IPS-18a (cell line): ENCODE measurements around the gene PRCD.

Experiments
- H3K27ac ChIP-seq: one replicate; pipeline ENCODE4 v1.5.1; 2013; ENCODE audit warnings: low read length
- H3K27me3 ChIP-seq: one replicate; pipeline ENCODE4 v1.6.1; 2013; ENCODE audit warnings: mild to moderate bottlenecking, low read length; ENCODE audit not compliant: control insufficient read depth, insufficient read depth
- H3K36me3 ChIP-seq: one replicate; pipeline ENCODE4 v1.6.1; 2013; ENCODE audit warnings: low read depth, low read length; ENCODE audit not compliant: control insufficient read depth
- H3K4me1 ChIP-seq: one replicate; pipeline ENCODE4 v1.6.1; 2013; ENCODE audit warnings: low read depth, low read length; ENCODE audit not compliant: control insufficient read depth
- H3K4me3 ChIP-seq: one replicate; pipeline ENCODE4 v1.5.1; 2013; ENCODE audit warnings: low read length
- H3K9ac ChIP-seq: one replicate; pipeline ENCODE4 v1.6.1; 2013; ENCODE audit warnings: mild to moderate bottlenecking, low read length, moderate library complexity
- H3K9me3 ChIP-seq: one replicate; pipeline ENCODE4 v1.6.1; 2013; ENCODE audit warnings: low read depth, low read length; ENCODE audit not compliant: control insufficient read depth

The PRCD gene

DNA sequence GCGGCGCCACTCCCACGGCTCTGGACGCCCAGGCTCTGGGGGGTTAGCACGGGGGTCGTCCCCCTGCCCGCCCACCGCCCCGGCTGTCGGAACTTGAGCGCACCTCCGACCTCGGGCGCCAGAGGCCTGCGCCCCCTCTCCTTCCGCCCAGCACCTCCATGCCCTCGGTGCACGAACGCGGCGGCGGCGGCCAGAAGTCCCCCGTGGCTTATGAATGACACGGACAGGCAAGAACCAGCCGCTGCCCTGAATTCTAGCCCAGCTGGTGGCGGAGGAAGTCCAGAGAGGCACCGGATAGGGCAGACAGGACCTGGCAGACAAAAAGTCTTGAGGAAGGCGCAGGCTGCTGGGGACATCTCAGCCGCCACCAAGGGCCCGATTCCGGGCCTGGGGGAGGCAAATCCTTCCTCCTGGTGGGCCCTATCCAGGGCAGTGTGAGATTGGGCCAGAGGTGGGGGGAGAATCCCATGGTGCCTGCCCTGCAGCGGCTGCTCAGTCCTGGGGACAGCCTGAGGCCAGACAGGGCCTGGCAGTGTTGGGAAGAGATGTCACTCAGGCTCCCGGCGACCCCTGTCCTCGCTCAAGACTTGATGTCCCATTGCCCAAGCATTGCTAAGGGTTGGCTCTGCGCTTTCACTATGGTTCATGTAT is 1.4 kb upstream of the PRCD start:
- H3K4me1 ChIP-seq, result peaks cover 12% of the 10 kb centered on the region
- H3K36me3 ChIP-seq, result no peaks in the 10 kb centered on the region
- no peak overlapping the region for H3K9ac ChIP-seq
- peaks cover 48% of the 10 kb centered on the region for H3K27me3 ChIP-seq
- no peak overlapping the region for H3K27ac ChIP-seq
- peak overlapping the region; percentile 46 for H3K4me3 ChIP-seq
- H3K9me3 ChIP-seq, result no peaks in the 10 kb centered on the region

DNA sequence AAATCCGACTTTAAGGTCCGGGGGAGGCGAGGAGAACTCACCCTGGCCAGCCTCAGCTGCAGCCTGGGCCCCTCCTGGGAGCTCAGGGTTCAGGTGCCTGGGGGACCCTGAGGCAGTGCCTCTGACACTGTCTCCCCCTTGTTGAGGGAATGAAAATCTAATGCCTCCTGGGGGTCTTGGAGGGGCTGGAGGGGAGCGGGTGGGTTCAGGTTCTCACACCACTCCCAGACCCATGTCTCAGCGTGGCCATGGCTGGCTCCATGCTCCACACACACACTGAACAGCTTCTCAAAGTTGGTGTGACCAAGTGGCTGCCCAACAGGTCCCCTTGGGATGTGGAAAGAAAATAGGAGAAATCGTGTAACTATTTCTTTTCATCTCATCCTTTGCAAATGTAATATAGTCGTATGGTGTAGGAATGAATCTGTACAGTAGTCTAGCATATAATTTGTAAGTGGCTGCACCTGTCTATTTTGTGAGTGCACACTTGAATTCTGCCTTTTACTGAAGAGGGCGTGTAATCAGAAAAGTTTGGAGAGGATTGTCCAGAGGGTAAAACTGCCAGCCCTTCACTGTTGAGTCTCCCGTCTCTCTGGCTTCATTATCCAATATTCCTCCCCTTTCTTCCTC is 788 bp upstream of the PRCD start:
- Histone ChIP-seq H3K9me3 (no peaks in the 10 kb centered on the region), H3K27me3 (peaks cover 48% of the 10 kb centered on the region), H3K4me3 (no peak overlapping the region)

DNA sequence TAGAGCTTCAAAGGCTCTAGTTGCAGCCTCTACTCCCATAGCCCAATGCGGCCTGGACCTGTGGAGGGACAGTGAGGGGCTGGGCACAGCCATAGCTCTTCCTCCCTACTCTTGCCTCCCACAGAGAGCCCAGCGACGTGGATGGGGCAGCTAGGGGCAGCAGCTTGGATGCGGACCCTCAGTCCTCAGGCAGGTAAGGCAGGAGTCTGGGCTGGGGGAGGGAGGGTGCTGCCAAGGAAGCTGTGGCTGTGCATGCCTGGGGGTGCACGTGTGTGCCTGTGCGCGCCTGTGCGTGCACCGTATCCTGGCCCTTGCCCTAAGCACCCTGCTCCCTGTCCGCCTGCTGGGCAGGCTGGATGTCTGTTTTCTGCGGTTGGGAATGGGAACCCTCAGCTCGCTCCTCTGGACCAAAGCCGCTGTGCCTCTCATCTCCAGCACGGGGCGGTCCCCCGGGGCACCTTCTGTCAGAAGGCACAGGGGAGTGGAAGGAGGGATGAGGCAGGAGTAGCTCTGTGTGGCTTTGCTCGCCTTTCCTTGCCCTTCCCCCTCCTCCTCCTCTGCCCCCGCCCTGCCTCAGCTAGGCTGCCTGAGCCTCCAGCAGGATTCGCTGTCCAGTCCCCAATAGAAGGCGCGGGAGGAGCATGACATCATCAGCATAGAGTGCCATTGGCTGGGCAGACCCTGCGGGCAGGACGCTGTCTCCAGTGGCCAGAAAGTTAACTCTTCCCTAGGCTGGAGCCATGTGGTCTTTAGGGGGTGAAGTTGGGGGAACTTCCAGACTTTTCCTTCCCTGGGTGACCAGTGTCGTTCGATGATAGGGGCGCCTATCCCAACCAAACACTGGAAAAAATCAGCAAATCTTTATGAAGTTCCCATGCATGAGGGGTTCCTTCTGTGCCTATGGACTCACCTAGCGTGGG is 797 bp downstream of the PRCD start:
- H3K9ac ChIP-seq, result peak overlapping the region; percentile 40
- H3K36me3 ChIP-seq, result no peaks in the 10 kb centered on the region
- no peak overlapping the region for H3K27ac ChIP-seq
- peaks cover 43% of the 10 kb centered on the region for H3K27me3 ChIP-seq
- no peaks in the 10 kb centered on the region for H3K9me3 ChIP-seq
- H3K4me3 ChIP-seq, result peak overlapping the region; percentile 52
- H3K4me1 ChIP-seq, result peaks cover 12% of the 10 kb centered on the region

More for the DNA sequence above, 788 bp upstream of the PRCD start:
- Histone ChIP-seq H3K4me1 (peaks cover 12% of the 10 kb centered on the region), H3K27ac (no peak overlapping the region), H3K36me3 (no peaks in the 10 kb centered on the region), H3K9ac (no peak overlapping the region)

DNA sequence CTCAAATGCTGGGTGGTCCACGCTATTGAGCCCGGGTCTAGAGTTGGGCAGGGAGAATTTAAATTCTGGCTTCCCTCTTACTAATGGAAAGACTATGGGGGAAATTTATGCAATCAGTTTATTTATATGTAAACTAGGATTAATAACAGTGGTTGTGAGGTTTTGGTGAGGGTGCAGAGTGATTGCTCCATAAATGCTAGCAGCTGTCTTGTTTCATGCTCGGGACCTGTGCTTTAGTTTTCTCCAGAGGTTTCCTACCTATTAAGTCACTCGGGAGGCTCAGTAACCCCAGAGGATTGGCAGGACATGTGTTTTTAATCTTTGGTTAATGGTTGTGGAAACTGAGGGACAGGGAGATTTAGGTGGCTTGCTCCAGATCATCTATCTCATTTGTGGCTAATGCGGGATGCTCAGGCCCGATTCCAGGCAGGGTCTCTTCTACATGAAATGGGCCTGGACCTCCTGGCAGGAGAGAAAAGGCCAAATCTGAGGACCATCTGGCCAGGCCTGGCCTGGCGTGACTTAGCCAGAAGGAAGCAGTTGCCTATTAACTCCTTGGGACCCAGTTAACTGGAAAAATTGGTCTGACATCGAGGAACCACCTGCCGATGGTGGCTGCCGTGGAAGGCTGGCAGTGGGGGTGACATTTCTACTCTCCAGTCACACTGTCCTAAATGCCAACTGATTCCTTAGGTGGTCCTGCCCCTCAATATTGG is 2.1 kb downstream of the PRCD start:
- Histone ChIP-seq H3K27ac (no peak overlapping the region), H3K9ac (no peak overlapping the region), H3K4me3 (no peak overlapping the region), H3K27me3 (peaks cover 31% of the 10 kb centered on the region), H3K36me3 (no peaks in the 10 kb centered on the region), H3K9me3 (no peaks in the 10 kb centered on the region), H3K4me1 (peaks cover 13% of the 10 kb centered on the region)

DNA sequence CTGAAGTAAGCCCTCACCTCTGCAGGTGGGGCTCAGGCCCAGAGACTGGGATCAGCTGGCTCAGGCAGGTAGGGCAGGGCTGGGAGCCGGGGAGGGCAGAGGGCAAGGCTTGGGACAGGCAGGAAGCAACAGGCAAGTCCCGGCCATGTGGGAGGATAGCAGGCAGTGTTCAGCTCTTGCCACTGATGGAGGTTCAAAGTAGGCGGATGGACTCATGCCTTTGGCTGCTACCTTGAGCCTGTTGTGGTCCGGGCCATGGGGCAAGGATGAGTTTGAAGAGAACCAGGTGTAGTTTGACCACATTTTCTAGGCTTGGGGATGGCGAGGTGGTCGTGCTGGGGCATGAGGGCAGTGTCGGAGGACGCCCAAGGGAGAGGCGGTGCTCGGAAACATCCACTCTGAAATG is 2.7 kb downstream of the PRCD start:
- H3K9me3 ChIP-seq, result no peaks in the 10 kb centered on the region
- H3K36me3 ChIP-seq, result no peaks in the 10 kb centered on the region
- H3K4me1 ChIP-seq, result peaks cover 15% of the 10 kb centered on the region
- no peak overlapping the region for H3K9ac ChIP-seq
- no peak overlapping the region for H3K27ac ChIP-seq
- H3K4me3 ChIP-seq, result no peak overlapping the region
- peaks cover 25% of the 10 kb centered on the region for H3K27me3 ChIP-seq

DNA sequence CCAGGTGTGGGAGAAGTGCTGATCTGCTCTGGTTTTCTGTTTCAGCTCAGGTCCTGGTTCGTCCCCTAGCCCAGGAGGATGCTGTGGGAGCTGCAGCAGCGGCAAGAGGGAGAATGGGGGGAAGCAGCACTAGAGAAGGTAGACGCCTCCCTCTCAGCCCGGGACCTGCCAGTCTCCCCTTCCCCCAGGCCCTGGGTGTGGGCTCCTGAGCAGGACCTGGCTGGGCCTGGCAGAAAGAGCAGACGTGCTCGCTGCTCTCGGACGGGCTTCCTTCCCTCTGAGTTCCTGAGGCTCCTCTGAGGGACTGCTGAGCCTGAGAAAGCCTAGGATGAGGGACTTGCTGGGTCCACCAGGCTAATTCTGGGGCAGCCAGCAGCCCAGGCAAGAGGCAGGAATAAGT is 3.1 kb downstream of the PRCD start:
- H3K36me3 ChIP-seq, result no peaks in the 10 kb centered on the region
- H3K27me3 ChIP-seq, result peaks cover 21% of the 10 kb centered on the region
- no peak overlapping the region for H3K9ac ChIP-seq
- no peak overlapping the region for H3K27ac ChIP-seq
- peaks cover 15% of the 10 kb centered on the region for H3K4me1 ChIP-seq
- H3K4me3 ChIP-seq, result no peak overlapping the region
- no peaks in the 10 kb centered on the region for H3K9me3 ChIP-seq

DNA sequence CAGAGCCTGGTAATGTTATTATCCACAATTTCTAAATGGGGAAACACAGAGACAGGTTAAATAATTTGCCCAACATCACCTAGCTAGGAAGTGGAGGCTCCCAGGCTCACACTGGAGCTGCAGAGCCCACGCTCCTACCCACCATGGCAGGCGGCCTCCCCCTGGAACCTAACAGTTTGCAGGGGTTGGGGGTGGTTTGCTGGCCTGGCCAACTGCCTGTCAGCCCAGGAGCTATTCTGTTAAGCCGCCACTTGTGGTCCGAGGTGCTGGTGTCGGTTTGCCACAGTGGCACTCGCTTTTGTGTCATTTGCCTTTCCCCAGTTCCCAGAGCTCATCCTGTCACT is 3.6 kb downstream of the PRCD start:
- H3K36me3 ChIP-seq, result no peaks in the 10 kb centered on the region
- no peak overlapping the region for H3K27ac ChIP-seq
- H3K9ac ChIP-seq, result no peak overlapping the region

DNA sequence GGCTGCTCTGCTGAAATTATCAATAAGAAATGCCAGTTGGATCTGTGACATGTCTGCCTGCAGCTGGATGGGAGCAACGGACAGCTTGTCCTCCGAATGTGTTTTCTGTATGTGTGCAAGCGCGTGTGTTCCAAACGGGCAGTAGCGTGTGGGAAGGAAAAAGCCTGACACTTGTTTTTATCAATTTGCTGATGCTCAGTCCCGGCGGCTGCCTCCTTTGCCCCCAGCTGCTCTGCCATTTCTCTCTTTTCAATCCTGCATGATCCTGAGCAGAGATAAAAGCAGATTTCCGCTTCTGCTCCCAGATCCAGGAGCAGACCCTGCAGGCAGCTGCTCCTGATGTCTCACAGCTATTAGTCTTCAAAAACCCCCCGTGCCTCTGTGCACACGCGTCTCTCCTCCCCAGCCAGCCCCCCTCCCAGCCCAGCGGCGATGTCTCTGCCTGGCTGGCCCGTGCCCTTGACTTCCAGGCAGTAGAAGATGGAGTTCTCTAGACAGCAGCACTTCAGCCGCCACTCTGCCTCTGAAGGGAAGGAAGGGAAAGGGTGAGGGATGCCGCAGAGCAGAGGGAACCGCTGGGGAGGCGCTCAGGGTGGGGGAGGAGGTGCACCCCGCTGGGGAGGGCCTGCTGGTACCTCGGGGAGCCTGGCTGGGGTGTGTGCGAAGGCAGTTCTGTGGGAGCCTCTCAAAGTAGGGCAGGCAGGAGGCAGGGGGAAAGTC is 4.1 kb downstream of the PRCD start:
- H3K9ac ChIP-seq, result no peak overlapping the region
- H3K27me3 ChIP-seq, result peaks cover 11% of the 10 kb centered on the region
- H3K9me3 ChIP-seq, result no peaks in the 10 kb centered on the region
- no peak overlapping the region for H3K27ac ChIP-seq
- H3K36me3 ChIP-seq, result no peaks in the 10 kb centered on the region
- no peak overlapping the region for H3K4me3 ChIP-seq
- H3K4me1 ChIP-seq, result peaks cover 15% of the 10 kb centered on the region

More for the DNA sequence above, 3.6 kb downstream of the PRCD start:
- peaks cover 17% of the 10 kb centered on the region for H3K27me3 ChIP-seq
- H3K9me3 ChIP-seq, result no peaks in the 10 kb centered on the region
- H3K4me1 ChIP-seq, result peaks cover 15% of the 10 kb centered on the region
- no peak overlapping the region for H3K4me3 ChIP-seq

DNA sequence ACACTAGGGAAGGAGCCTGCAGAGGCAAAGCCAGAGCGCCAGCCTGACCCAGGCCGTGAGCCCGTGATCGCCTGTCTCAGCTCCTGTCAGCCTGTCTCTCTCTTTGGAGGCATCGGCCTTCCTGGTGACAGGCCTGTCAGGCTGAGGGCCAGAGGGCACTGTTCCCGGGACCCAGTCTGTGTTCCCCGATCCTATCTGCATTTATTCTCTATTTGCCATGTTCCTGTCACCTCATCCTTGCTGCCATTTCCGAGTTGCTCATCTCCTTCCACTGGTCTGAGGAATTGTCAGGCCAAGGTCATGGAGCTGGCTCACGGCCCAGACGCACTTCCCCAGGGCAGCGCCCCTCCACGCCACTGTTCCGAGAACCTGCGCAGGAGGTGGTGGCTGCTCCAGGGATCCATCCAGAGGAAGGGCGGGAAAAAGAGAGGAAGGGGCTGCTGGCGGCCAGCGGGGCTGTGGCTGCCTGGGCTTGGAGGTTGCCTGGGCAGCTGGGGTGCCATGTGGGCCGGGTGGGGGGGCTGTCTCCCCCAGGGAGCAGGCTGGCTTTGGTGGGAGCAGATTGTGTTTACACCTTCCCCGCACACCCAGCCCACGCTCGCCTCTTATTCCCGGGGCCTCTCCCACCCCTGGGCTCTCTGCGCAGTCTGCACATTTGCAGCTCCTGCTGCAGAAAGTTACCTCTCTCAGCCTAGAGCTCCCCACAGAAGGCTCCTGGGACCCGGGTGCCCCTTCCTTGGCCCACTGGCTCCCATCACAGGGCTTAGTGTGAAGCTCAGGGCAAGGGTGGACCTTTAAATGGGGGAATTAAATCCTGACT is 4.9 kb downstream of the PRCD start:
- no peak overlapping the region for H3K27ac ChIP-seq
- no peaks in the 10 kb centered on the region for H3K36me3 ChIP-seq
- H3K4me3 ChIP-seq, result no peak overlapping the region
- no peaks in the 10 kb centered on the region for H3K9me3 ChIP-seq
- no peak overlapping the region for H3K9ac ChIP-seq
- H3K4me1 ChIP-seq, result peaks cover 15% of the 10 kb centered on the region
- H3K27me3 ChIP-seq, result peaks cover 4% of the 10 kb centered on the region

DNA sequence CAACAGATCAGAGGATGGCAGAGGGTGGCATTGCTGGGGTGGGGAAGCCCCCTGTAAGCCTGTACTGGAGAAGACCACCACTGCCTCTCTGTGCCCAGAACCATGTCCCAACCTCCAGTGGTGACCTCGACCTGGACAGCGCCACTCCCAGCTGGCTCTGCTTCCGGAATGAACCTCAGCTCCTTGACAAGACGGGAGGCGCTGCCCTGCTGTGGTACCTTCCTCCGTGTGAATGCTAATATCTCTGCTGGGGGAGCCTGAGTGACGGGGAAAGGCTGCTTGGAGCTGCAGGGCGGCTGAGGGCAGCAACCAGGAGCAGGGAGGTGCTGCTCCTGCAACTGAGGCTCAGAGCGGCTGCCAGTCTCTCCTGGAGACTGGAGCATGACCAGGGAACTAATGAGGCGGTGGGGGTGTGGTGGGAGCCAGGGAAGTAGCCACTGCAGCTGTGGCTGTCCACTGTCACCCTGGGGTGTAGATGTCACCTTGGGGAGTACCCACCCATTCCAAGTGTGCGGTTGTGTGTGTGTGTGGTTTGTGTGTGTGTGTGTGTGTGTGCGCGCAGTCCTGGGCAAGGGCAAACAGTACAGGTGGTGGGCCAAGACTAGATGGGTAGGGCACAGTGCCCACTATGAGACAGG is 6.2 kb downstream of the PRCD start:
- no peak overlapping the region for H3K9ac ChIP-seq
- peaks cover 9% of the 10 kb centered on the region for H3K4me1 ChIP-seq

More for the DNA sequence above, 6.2 kb downstream of the PRCD start:
- H3K27ac ChIP-seq, result no peak overlapping the region
- H3K4me3 ChIP-seq, result no peak overlapping the region
- no peaks in the 10 kb centered on the region for H3K36me3 ChIP-seq
- H3K9me3 ChIP-seq, result no peaks in the 10 kb centered on the region
- no peaks in the 10 kb centered on the region for H3K27me3 ChIP-seq
